Mammary microvascular endothelial cell (primary cell): ENCODE measurements around the gene GNAQ. TPM values are rescaled to one million over a fixed set of nuclear protein-coding genes. Genes with fewer than 3 reads are reported as not detected.

Experiments used
- total RNA-seq: library from RNA; depleted of rRNA; stranded (reverse); fragments of >200 nt; gene quantifications from 2 replicates; pipeline ENCODE4 v1.2.3, GENCODE V29; 2015

GNAQ gene
- 27.7 and 28.0 TPM in 2 replicates for total RNA-seq

GRCh38 chr9:78031444-78031892 lies at the start of gene GNAQ:
Gene GNAQ (minus strand): TSS chr9:78031811. CDS start chr9:78031235, 576 bp downstream.

Other genes with a start within 250 kb of the GNAQ start
- 26.9 and 27.0 TPM in 2 replicates for gene CEP78, start 204.3 kb upstream of the GNAQ start, total RNA-seq